COLO668 (cell line): ENCODE results near the gene GPC1.
"Not testable (repeated sequence)": the region's sequence is repeated elsewhere in the genome, so short reads cannot be mapped to it uniquely, and the experiment has no call there.

ENCODE experiments used
- DNase-seq: peaks from one replicate; lab custom pipeline; 2025; ENCODE audit not compliant: unreplicated experiment; lab: John Stamatoyannopoulos, UW

GPC1 gene, protein sequence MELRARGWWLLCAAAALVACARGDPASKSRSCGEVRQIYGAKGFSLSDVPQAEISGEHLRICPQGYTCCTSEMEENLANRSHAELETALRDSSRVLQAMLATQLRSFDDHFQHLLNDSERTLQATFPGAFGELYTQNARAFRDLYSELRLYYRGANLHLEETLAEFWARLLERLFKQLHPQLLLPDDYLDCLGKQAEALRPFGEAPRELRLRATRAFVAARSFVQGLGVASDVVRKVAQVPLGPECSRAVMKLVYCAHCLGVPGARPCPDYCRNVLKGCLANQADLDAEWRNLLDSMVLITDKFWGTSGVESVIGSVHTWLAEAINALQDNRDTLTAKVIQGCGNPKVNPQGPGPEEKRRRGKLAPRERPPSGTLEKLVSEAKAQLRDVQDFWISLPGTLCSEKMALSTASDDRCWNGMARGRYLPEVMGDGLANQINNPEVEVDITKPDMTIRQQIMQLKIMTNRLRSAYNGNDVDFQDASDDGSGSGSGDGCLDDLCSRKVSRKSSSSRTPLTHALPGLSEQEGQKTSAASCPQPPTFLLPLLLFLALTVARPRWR

DNA sequence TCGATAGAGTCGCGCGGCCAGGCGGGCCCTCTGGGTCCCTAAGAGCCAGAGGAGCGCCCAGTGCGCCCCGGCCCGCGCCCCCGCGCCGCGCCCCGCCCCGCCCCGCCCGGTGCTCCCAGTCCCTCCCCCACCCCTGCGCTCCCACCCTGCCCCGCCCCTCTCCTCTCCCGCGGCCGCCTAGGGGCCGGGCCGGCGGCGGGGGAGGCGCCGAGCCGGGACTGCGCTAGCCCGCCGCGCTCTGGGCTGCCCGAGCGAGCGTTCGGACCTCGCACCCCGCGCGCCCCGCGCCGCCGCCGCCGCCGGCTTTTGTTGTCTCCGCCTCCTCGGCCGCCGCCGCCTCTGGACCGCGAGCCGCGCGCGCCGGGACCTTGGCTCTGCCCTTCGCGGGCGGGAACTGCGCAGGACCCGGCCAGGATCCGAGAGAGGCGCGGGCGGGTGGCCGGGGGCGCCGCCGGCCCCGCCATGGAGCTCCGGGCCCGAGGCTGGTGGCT is at the start of gene GPC1:
TSS of gene GPC1 (plus strand) at position 207 of the 491 bp plus-strand sequence. CDS start at position 463, 256 bp downstream.
- peak; percentile 69 for DNase-seq

DNA sequence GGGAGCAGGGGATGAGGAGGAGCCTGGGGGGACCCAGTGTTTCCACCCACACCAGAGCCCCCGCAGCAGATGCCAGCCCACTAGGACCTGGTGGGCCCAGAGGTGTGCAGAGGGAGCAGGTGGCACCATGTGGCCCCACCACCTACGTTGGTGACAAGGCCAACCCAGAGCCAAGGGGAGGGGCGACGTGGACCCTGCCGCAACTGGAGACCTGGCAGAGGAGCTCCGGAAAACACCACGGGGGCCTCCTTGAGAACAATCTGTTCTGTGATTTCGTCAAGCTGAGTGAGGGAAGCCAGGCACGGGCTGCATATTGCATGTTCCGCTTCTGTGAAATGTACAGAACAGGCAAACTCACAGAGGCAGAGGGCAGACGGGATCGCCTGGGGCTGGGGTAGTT is 49.1 kb upstream of the GPC1 start:
- DNase-seq, result no peak

DNA sequence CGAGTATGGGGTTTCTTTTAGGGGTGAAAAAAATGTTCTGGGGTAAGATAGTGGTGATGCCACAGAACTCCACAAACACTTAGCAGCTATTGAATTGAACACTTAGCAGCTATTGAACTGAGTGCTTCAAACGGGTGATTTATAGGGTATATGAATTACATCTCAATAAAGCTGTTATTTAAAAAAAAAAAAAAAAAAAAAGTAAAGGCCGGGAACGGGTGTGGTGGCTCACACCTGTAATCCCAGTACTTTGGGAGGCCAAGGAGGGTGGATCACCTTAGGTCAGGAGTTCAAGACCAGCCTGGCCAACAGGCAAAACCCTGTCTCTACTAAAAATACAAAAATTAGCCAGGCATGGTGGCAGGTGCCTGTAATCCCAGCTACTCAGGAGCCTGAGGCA is 48.7 kb upstream of the GPC1 start:
- not testable (repeated sequence) for DNase-seq

- no peak for DNase-seq
These were observed 48.2 kb upstream of the GPC1 start for GRCh38 chr2:240387325-240387668.

DNA sequence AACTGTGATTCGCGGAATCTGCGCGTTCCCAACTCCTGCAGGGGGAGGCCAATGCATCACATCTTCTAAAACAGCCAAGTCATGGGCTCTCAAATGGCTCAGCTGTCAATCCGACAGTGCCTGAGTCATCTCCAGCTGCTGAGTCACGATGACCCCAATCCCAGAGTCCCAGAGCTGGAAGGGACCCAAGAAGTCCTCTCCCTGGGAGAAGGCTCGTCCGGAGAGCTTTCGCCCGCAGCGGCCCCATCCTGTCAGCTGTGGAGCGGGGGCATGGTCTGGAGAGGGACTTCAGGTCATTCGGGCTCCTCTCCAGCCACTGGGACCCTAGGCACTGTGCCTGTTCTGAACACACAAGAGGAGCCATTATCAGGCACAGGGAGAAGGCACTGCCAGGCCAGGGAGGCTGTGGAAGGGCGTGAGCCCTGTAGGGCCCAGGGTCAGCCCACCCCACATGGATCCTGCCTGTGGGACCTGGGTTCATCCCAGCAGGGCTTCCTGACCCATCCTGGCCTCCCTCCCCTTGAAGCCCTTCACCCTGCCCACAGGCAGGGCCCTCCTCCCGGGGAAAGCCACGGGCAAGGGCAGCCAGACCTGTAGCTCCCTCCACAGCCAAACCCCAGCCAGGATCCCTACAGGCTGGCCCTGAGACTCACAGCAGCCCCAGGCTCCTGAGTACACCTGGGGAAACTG is 47.6 kb upstream of the GPC1 start:
- no peak for DNase-seq

DNA sequence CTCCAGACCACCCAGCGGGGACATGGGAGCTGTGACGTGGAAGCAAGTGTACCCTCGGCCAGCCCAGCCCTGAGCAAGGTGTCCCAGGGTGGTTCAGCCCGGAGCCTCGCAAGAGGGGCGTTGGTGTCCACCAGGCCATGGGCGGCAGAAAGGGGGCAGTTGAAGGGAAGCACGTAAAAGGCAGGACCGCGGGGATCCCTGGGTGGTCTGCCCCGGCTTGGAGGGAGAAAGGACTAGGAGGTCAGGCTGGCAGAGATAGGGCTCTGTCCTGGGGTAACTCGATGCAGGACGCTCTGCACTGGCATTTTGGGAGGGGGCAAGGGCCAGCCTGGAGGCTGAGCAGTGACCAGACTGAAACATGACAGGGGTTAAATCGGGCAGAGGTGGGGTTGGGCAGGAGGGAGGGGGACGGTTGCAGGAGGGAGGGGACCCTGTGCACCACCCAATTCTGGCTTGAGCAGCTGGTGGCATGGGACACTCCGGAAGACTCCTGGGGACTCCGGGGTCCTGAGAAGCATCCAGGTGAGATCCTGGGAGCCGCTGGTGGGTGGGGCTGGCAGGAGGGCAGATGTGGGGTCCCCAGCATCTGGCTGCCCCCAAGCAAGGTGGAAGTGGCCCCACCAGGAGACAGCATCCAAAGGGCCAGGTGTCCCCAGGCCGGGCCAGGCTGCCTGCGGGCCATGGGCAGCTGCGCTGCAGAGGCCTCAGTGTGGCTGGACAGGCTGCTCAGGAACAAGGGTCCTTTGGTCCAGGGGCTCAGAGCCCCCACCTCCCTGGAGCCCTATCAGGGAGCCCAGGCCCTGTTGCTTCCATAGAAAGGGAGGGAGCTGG is 46.8 kb upstream of the GPC1 start:
- DNase-seq, result no peak

GRCh38 chr2:240389302-240389805 is 46.1 kb upstream of the GPC1 start:
- DNase-seq, result no peak

GRCh38 chr2:240390091-240391073 is 45.1 kb upstream of the GPC1 start:
- no peak for DNase-seq

DNA sequence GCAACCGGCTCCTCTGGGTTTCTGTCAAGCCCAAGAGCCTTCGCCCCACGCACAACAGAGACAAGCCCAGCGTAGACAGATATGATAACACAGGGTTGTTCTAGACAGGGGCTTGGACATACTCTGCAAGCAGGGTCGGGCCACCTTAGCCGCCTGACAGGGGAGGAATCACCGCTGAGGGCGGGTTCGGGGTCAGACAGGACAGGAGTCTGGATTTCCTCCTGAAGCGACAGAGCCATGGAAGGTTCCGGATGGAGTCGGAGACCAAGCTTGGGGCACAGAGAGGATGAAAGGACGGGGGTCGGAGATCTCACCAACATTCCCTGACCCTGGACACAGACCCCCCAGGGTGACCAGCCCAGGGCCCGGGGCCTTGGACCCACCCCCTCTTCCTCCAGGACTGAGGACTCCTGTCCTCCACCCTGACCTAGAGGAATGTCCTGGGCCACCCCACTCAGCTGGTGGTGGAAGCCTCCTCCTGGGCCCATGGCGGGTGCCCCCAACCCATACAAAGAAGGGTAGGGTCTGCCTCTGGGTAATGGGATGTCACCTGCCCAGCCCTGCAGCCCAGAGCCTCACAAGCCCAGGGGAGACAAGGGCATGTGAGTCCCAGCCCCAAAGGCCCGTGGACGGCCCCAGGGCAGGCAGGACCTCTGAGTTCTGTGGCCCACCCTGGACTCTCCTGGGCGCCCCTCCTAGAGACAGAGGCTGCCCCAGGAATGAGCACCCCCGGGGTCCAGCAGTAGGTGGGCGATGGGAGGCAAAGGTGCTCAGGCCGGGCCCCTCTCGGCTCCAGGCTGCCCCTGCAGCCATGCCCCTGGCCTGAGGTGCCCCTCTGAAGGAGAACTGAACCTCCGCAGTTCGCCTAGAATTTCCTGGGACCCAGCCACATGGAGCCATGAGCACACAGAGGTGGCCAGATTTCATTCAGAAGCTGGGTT is 44.1 kb upstream of the GPC1 start:
- DNase-seq, result no peak

DNA sequence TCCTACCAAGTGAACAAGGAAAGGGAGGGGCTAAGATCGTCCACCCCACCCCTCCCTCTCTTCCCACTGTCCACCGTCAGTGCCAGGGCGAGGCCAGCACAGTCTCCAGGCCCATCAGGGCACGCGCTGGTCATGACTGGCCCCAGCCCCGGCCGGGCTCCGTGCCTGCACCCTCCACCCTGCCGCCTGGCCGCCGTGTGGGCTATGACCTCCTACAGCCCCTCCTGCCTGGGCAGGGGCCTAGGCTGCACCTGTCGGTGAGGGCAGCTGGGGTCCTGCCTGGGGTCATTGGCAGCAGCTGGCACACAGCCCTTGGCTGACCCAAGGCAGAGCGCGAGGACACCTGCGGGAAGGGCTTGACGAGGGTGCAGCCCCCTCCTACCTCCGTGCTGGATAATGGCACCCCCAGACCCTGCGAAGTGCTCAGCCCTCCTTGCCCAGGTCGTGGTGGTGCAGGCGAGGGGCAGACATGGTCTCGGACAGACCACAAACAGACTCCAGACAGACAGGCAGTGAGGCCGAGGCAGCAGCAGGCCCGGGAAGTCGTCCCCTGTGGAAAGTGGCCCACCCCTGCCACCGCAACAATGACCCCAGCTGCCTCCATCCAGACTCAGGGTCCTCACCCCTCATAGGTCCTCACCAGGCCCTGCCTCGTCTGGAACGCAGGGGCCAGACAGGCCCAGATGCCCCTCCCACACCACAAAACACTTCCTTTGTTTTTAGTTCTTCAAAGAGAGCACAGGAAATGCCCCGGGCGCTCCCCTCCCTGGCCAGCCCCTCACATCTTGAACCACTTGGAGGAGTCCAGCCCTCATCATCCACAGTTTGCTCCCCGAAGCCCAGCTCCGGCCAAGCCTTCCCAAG is 43.1 kb upstream of the GPC1 start:
- no peak for DNase-seq

GRCh38 chr2:240392948-240393830 is 42.3 kb upstream of the GPC1 start:
- no peak for DNase-seq

DNA sequence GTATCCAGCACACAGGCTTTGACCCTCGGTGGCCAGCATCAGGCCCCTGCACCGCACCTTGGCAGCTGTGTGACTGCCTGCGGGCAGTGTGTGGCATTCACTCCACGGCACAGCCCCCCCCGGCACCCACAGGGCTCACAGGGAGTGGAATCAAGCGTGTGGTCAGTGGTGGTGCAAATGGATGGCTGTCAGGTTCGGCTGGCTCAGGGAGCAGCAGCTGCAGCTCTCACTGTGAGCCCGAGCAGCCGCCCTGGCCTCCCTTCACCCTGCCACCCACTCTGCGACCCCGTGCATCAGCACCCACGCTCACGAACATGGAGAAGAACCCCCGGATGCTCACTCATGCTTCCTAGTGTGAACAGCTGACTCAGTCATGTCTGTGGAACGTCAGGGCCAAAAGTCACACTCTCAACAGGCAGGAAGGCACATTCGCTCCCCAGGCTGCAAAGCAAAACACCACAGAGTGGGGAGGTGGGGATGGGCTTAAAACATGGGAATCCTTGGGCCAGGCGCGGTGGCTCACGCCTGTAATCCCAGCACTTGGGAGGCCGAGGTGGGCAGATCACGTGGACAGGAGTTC is 41.5 kb upstream of the GPC1 start:
- no peak for DNase-seq

- no peak for DNase-seq
These were observed 40.9 kb upstream of the GPC1 start for GRCh38 chr2:240394549-240394948.

- no peak for DNase-seq
These were observed 40.0 kb upstream of the GPC1 start for GRCh38 chr2:240395448-240395847.

DNA sequence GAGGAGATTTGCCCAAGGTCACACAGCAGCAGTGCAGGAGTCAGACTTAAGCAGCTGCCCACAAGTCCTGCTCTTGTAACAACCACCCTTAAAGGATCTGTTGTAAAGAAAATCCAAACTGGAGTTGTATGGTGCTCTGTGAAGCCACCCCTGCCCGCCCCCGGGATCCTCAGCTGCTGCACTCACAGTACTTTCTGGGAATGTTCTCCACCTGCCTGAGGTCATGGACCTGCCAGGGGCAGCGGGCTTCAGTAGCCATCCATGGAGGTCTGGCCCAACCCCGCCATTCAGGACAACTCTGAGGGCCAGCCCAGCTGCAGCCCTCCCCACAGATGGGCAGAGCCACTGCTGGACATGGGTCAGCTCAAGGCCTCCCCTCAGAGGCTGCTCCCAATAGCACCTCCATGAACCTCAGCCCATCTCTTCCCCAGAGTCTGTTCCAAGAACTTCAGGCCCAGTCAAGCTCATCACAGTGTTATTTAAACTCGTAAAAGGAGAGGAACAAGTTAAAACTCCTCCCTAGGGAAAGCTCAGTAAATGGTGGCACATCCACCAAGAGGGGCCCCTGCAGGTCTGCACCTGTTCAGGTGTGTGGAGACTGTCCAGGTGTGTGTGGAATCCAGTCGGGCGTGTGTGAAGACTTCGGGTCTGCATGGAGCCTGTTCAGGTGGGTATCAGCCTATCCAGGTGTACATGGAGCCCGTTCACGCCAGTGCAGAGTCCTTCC is 39.4 kb upstream of the GPC1 start:
- DNase-seq, result no peak
